GM19240 (cell line): ENCODE data around the gene BTBD9.

Experiments
- DNase-seq: peaks from one replicate; pipeline ENCODE4 v3.0.0; 2011; ENCODE audit warnings: low spot score; ENCODE audit not compliant: insufficient read length

BTBD9 gene

GRCh38 chr6:38183856-38184584, 455.7 kb downstream of the BTBD9 start:
- DNase-seq: no peak

DNA sequence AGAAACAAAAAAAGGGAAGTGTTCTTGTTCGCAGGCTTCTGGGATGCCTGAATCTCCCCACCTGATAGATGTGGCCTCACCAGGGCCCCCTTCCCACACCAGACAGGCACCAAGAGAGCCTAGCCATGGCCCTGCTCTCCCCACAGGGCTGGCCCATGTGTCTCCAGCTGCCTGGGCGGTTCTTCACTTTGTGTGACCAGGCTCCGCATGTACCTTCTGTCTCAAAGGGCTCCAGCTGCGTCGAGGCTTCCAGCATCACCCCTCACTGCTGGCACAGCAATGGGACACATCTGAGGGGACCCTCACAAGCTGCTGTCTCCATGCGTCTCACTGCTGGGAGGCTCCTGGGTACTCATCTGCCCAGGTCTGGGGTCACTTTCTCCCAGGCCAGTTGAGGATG, 457.3 kb downstream of the BTBD9 start:
- DNase-seq: no peak

DNA sequence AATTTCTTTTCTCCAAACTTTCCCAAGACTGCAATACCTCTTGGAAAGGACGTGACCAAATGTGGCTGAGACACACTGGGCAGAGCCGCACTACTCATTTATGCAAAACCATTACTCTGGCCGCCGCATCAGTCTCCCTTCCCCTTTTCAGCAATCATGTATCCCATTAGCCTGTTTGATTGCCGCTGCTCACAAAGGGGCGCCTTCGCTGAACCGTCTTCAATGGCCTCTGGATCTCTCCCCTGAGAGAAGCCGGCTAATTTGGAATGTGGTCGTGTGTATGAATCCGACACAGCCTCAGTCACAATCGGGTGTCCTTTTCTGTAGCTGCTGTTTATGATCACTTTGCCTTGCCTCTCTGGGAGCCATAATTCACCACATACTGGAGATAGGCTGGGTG, 459.1 kb downstream of the BTBD9 start:
- DNase-seq: no peak

- DNase-seq: no peak
Observed at GRCh38 chr6:38179794-38180430, 459.8 kb downstream of the BTBD9 start.

DNA sequence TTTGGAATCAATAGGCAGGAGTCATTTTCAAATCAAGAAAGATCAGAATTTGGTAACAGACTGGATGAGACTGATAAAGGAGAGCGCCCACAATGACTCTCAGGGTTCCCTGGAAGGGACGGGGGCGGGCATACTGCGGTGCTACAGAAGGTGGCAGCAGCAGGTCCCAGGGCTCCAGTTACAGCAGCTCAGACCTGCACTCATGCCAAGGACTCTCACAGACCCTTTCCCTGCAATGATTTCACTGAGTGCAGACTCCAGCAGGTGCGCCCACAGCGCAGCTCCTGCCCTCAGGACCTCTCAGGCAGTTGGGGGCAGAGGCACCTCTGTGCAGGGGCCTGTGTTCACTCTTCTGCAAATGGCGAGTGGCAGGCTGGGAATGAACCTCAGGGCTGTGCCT, 460.4 kb downstream of the BTBD9 start:
- no peak for DNase-seq

DNA sequence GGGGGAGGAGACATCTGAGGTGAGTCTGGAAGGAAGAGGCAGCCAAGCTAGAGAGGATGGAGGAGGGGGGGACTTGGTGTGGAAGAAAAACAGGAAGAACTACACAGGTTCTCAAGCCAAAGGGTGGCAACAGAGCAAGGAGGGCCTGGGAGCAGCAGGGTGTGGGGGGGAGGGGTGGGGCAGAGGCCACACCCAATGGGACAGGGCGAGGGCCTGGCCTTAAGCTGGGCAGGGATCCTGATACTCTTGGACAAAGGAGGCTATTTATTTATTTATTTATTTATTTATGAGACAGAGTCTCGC, 461.2 kb downstream of the BTBD9 start:
- no peak for DNase-seq

GRCh38 chr6:38177882-38178583, 461.7 kb downstream of the BTBD9 start:
- no peak for DNase-seq

DNA sequence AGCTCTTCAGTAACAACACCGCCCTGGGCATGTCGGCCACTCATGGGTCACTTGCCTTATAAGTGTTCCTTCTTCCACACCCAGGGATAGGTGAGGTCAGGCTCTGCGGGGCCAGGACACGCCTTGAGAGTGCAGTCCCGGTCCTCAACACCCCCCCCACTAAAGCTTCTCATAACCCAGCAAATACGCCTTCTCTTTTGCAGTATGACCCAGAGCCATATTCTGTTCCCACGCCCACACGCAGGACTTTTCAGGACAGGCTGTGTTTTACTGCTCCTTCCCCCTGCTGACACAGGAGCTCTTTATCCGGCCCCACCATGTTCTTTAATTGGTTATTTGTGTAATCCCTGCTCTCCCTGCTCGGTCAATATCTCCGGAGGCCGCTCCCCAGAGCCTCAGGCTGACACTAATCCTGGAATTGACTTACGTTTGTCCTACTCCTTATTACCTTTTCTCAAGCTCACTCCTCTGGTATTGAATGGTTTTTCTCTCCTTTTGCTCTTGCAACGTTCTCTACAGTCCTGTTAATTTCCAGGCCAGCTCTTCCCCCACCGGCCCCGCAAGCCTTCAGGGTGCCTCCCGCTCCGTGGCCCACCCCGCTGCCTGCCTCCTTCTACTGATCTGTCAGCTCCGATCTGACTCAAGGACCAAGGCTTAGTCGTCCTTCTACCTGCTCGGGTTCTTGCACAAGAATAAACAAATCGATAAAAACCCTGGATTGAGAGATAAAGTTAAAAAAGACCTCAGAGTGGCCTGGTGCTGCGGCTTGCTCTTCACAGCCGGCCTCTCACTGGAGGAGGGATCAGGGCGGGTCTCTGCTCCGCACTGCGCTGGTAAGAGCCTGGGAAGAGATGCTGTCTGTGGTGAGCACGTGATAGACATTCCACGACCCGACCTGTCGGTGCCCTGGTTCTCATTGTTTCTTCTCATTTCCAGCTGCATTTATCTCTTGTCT, 462.7 kb downstream of the BTBD9 start:
- DNase-seq: no peak

- DNase-seq: no peak
Observed at GRCh38 chr6:38175786-38176185, 463.9 kb downstream of the BTBD9 start.

- DNase-seq: no peak
Observed at GRCh38 chr6:38174806-38175495, 464.8 kb downstream of the BTBD9 start.

- DNase-seq: no peak
Observed at GRCh38 chr6:38174315-38174714, 465.4 kb downstream of the BTBD9 start.

- DNase-seq: no peak
Observed at GRCh38 chr6:38173909-38174308, 465.8 kb downstream of the BTBD9 start.

DNA sequence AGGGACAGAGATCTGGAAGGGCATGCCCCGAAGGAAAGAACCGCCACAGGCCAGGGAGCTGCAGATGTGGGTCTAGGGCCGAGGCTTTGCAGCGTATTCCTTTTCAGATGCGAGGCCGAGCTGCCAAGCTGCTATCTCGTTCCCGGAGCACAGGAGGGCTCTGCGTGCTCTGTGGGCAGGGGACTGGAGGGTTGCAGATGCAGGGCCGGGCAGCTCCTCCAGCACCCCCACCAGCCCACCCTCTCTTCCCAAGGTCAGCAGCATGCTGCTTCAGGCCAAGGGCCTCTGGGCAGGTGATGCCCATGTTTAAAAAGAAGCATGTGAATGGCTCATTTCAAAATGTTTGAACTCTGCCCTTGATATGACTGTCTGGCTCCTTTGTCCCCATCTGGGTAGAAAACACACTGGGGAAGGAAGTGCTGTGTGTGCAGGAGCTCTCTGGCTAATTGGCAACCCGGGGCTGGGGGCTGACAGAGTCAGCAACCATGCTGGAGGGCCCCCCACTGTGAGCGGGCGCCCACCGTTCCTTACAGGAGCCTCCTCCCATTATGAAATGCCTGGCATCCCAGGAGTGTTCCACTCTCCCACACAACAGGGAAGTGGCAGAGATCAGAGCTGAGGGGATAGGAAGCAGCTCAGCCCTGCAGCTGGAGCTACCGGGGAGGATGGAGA, 466.9 kb downstream of the BTBD9 start:
- no peak for DNase-seq

DNA sequence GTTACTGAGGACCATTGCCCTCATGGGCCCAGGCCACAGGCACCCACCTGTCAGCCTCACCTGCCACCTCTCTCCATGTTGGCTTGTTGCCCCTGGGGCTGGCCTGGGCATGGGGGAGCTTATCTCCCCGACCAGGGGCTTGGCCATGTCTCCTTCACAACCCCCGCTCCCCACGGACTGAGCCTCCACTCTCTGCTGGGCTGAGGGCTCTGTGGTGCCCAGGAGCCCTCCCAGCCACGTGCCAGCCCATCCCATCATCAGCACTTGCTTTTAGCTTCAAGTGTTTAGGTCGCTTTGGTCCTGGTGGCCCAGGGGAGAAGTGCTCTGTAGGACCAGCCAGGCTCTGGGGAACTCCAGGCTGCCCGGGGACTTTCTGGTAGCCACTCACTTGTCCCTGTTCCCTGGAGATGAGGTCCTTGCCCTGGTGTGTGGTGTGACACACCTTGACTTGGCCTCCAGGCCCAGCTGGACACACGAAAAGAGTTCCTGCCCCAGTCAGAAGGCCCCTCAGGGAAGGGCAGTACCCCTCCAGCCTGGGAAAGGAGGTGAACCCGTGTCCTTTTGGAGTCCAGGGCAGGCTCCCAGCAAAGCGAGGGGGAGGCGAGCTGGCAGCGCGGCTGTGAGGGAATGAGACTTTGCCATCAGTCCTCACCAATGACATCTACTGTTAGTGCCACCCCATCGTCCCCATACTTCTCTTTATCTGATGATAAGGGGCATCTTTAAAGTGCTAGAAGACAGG, 467.6 kb downstream of the BTBD9 start:
- DNase-seq: no peak

DNA sequence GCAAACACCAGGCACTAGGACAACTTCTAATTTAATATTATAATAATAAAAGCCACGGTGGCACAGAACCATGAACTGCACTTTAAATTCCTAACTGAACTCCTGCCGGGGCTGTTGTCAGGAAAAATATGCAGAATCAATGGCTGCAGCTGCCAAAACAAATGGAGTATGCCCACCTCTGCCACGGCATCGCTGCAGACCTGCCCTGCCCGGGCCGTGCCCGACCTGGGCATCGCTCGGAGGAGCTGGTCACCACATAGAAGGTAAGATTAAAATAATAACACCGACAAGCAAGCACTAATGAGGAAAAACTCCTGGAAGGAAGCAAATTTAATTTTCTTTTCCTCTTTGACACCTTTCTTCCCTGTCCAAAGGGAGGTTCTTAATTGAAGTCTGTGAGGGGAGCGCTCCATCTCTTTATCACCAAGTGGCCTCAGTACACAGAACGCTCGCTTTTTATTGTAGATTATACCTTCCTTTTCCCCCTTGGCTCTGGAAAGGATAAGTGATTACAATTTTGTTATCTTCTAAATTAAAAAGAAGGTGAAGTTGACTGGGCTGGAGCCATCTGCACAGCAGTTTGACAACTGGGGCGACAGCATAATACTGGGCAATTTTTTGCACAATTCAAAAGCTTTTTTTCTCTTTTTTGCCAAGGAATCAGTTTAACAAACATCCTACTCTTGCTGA, 468.9 kb downstream of the BTBD9 start:
- DNase-seq: no peak

- no peak for DNase-seq
Observed at GRCh38 chr6:38169977-38170526, 469.7 kb downstream of the BTBD9 start.

- DNase-seq: no peak
Observed at GRCh38 chr6:38169221-38169976, 470.3 kb downstream of the BTBD9 start.

DNA sequence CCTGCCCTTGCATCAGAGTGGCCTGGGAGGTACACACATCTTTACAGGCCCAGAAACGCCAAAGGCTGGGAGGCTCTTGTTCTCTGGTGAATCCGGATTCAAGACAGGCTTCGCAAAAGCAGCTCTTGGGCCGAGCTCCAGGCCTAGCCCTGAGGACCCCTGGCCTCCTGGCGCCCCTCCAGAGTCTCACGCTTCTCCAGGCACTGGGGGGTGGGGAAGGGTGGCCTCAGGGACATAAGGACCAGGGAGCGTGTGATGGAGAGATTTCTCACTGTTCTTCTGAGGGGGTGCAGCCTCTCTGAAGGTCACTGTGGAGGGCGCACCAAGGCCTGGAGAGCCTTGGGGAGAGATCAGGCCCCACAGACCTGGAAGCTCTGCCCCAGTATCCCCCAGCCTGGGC, 471.0 kb downstream of the BTBD9 start:
- DNase-seq: no peak
